ENCODE data around the gene NAPEPLD. TPM values are rescaled to one million over a fixed set of nuclear protein-coding genes. Genes with fewer than 3 reads are reported as not detected.
"Not testable (repeated sequence)": the region's sequence is repeated elsewhere in the genome, so short reads cannot be mapped to it uniquely, and the experiment has no call there.

The NAPEPLD gene
- total RNA-seq, 2 experiments from 2014 or later = 6.0 to 6.8 TPM

DNA sequence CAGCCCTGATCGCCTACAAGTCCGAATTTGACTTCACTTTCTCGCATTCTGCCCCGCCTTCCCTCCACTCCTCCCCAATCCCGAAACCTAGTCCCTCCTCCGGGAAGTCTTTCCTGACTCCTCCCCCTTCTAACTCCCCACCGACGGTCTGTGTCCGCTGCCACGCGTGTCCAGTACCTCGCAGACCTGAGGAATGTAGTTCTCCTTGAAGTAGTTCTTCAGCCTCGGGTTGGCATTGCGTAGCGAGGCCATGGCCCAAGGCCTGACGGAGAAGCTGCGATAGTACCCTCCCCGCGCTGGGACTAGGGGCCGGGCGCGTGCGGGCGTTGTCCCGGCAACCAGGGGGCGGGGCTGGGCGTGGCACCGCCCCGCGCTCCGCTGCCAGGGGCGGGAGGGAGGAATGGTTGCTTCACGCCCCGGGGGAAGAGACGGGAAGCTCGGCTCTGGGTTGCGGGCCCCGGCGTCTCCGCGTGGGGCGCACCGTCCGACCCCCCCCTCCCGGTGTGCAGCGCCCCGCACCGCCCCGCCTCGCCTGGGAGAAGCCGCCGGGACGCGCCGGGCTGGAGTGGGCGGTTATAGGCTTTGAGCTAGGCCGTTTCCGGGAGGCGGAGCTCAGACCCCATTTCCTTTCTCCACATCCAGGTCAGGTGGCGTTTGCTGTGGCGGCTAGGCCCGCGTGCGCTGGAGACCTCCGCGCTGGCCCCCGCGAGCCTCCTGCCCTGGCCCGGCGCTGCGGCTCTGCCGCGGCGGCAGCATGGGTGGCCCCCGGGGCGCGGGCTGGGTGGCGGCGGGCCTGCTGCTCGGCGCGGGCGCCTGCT, 74.2 kb downstream of the NAPEPLD start, which contains the start of the genes ARMC10 and FBXL13:
TSS of gene ARMC10 (plus strand) at position 622 of the 818 bp plus-strand sequence. CDS start at position 755, 133 bp downstream.
TSS of gene FBXL13 (minus strand) at position 278 of the 818 bp plus-strand sequence.
- no peaks in the 10 kb centered on the region for H3K27me3 Mint-ChIP-seq (ENCODE audit: low read depth)
- H3K9me3 Mint-ChIP-seq (ENCODE audit: insufficient read depth) = no peaks in the 10 kb centered on the region
- peak; percentile 90 for ATAC-seq

GRCh38 chr7:103073989-103074518, 74.8 kb downstream of the NAPEPLD start:
- ATAC-seq (no peak), DNase-seq (no peak)
- ChIA-PET CTCF (interaction anchor here (2.0 to 3.5 kb wide), 3 partner anchors 10 to 223 kb away, joined by 5 to 26 read pairs (median 13); partner anchors contain the start of gene PMPCB), POLR2A (interaction anchor here (1.7 kb wide), 1 partner anchor 31 kb away, joined by 3 read pairs; no protein-coding TSS in a partner anchor)
- Mint-ChIP-seq H3K27ac (peak overlapping the region; percentile 82), H3K9me3 (ENCODE audit: insufficient read depth) (no peaks in the 10 kb centered on the region), H3K36me3 (ENCODE audit: low read depth) (peaks cover 13% of the 10 kb centered on the region), H3K27me3 (ENCODE audit: low read depth) (no peaks in the 10 kb centered on the region), H3K4me1 (ENCODE audit: low read depth) (peaks cover 35% of the 10 kb centered on the region), H3K4me3 (peak overlapping the region; percentile 85)

More for the DNA sequence above, 74.2 kb downstream of the NAPEPLD start, which contains the start of the genes ARMC10 and FBXL13:
- peaks cover 13% of the 10 kb centered on the region for H3K36me3 Mint-ChIP-seq (ENCODE audit: low read depth)
- peak; percentile 90 for DNase-seq
- ChIA-PET POLR2A (interaction anchor here (0.6 to 2.4 kb wide), 11 partner anchors 8 to 326 kb away, joined by 3 to 18 read pairs (median 3); partner anchors contain the start of genes FAM185A, NAPEPLD and PSMC2), CTCF (interaction anchor here (0.7 to 3.5 kb wide), 10 partner anchors 9 to 326 kb away, joined by 3 to 26 read pairs (median 4); partner anchors contain the start of genes FAM185A, NAPEPLD and PMPCB)
- peaks cover 35% of the 10 kb centered on the region for H3K4me1 Mint-ChIP-seq (ENCODE audit: low read depth)
- peak within 1 kb of the TSS; percentile 97 for H3K4me3 Mint-ChIP-seq
- H3K27ac Mint-ChIP-seq = peak within 1 kb of the TSS; percentile 93

DNA sequence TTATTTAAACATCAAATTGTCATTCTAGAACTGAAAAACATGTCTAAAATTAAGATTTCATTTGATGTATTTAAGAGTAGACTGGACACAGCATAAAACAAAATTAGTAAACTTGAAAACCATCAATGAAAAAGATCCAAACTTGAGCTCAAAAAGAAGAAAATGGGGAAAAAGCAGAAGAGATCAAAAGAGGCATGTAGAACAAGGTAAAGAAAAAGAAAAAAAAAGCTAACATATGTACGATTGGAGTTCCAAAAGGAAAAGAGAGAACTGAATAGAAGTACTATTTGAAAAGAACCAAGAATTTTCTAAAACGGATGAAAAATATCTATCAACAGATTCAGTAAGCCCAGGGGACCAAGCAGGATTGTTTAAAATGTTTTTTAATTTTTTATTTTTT, 77.9 kb downstream of the NAPEPLD start:
- H3K36me3 Mint-ChIP-seq (ENCODE audit: low read depth) = no peaks in the 10 kb centered on the region
- H3K27ac Mint-ChIP-seq = no peak overlapping the region
- ATAC-seq (no peak), DNase-seq (no peak)
- H3K9me3 Mint-ChIP-seq (ENCODE audit: insufficient read depth) = no peaks in the 10 kb centered on the region
- CTCF ChIA-PET = interaction anchor here (1.2 kb wide), 1 partner anchor 9 kb away, joined by 3 read pairs; no protein-coding TSS in a partner anchor
- H3K4me1 Mint-ChIP-seq (ENCODE audit: low read depth) = peaks cover 15% of the 10 kb centered on the region
- peaks cover 2% of the 10 kb centered on the region for H3K27me3 Mint-ChIP-seq (ENCODE audit: low read depth)
- POLR2A ChIA-PET = interaction anchor here (0.6 kb wide), 1 partner anchor 499 kb away, joined by 3 read pairs; no protein-coding TSS in a partner anchor
- no peak overlapping the region for H3K4me3 Mint-ChIP-seq

DNA sequence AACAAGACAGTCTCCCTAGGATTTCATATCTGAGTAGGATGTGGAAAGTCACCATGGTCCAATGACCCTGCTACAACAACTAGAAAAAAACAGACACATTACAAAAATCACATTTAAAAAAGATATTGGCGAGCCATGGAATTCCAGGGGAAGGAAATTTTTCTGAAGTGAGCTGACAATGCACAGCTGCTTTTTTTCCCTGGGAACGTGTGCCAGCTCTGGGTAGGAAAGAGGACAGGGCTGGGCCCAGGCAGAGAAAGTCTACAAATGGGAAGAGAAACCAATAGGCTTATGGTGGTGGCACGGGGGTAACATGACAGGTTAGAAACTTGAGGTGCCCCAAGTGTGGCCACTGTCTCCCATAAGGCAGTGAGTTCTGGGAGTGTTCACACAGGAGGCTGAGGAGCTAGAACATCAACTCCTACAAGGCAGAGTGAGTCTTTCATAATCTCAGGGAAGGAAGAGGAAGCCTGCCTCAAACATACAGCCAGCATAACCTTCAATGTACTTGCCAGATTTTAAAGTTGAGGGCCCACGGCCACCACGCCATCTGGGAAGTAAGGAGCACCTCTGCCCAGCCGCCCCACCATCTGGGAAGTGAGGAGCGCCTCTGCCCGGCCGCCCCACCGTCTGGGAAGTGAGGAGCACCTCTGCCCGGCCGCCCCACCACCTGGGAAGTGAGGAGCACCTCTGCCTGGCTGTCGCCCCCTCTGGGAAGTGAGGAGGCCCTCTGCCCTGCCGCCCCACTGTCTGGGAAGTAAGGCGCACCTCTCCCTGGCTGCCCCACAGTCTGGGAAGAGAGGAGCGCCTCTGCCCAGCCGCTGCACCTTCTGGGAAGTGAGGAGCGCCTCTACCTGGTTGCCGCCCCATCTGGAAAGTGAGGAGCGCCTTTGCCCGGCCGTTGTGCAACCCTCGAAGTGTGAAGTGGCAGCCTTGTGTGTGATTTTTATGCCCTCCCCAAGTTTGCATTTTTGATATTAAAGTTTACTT, 80.2 kb downstream of the NAPEPLD start:
- DNase-seq (no peak), ATAC-seq (no peak)
- no peaks in the 10 kb centered on the region for H3K36me3 Mint-ChIP-seq (ENCODE audit: low read depth)
- no peak overlapping the region for H3K4me3 Mint-ChIP-seq
- no peaks in the 10 kb centered on the region for H3K4me1 Mint-ChIP-seq (ENCODE audit: low read depth)
- peaks cover 5% of the 10 kb centered on the region for H3K27me3 Mint-ChIP-seq (ENCODE audit: low read depth)
- POLR2A ChIA-PET = no interaction called here
- CTCF ChIA-PET = no interaction called here
- no peaks in the 10 kb centered on the region for H3K9me3 Mint-ChIP-seq (ENCODE audit: insufficient read depth)
- H3K27ac Mint-ChIP-seq = no peak overlapping the region

GRCh38 chr7:103065667-103066066, 83.2 kb downstream of the NAPEPLD start:
- ChIA-PET CTCF (interaction anchor here (0.8 to 1.7 kb wide), 7 partner anchors 9 to 317 kb away, joined by 3 to 9 read pairs (median 5); partner anchors contain the start of genes ARMC10, FAM185A and FBXL13), POLR2A (no interaction called here)
- Mint-ChIP-seq H3K36me3 (ENCODE audit: low read depth) (no peaks in the 10 kb centered on the region), H3K4me1 (ENCODE audit: low read depth) (no peaks in the 10 kb centered on the region), H3K27ac (no peak overlapping the region), H3K9me3 (ENCODE audit: insufficient read depth) (no peaks in the 10 kb centered on the region), H3K4me3 (no peak overlapping the region), H3K27me3 (ENCODE audit: low read depth) (peaks cover 5% of the 10 kb centered on the region)
- peak; percentile 60 for DNase-seq
- ATAC-seq = peak; percentile 77

- Mint-ChIP-seq H3K27me3 (ENCODE audit: low read depth) (peaks cover 5% of the 10 kb centered on the region), H3K4me1 (ENCODE audit: low read depth) (no peaks in the 10 kb centered on the region), H3K36me3 (ENCODE audit: low read depth) (no peaks in the 10 kb centered on the region), H3K9me3 (ENCODE audit: insufficient read depth) (no peaks in the 10 kb centered on the region), H3K27ac (no peak overlapping the region), H3K4me3 (no peak overlapping the region)
- ChIA-PET CTCF (no interaction called here), POLR2A (no interaction called here)
- ATAC-seq (no peak), DNase-seq (no peak)
These were observed 85.0 kb downstream of the NAPEPLD start for GRCh38 chr7:103063895-103064294.

GRCh38 chr7:103059471-103059870, 89.4 kb downstream of the NAPEPLD start:
- Mint-ChIP-seq H3K27me3 (ENCODE audit: low read depth) (peaks cover 1% of the 10 kb centered on the region), H3K4me3 (no peak overlapping the region), H3K36me3 (ENCODE audit: low read depth) (no peaks in the 10 kb centered on the region), H3K27ac (no peak overlapping the region), H3K4me1 (ENCODE audit: low read depth) (no peaks in the 10 kb centered on the region), H3K9me3 (ENCODE audit: insufficient read depth) (no peaks in the 10 kb centered on the region)
- ATAC-seq = no peak
- ChIA-PET POLR2A (no interaction called here), CTCF (interaction anchor here (1.0 kb wide), 1 partner anchor 301 kb away, joined by 3 read pairs; no protein-coding TSS in a partner anchor)
- DNase-seq = no peak

GRCh38 chr7:103058122-103058521, 90.8 kb downstream of the NAPEPLD start:
- Mint-ChIP-seq H3K27ac (no peak overlapping the region), H3K9me3 (ENCODE audit: insufficient read depth) (no peaks in the 10 kb centered on the region), H3K4me3 (no peak overlapping the region), H3K4me1 (ENCODE audit: low read depth) (no peaks in the 10 kb centered on the region), H3K36me3 (ENCODE audit: low read depth) (no peaks in the 10 kb centered on the region), H3K27me3 (ENCODE audit: low read depth) (no peaks in the 10 kb centered on the region)
- DNase-seq (no peak), ATAC-seq (no peak)
- ChIA-PET POLR2A (no interaction called here), CTCF (no interaction called here)

- H3K36me3 Mint-ChIP-seq (ENCODE audit: low read depth); H3K4me3 Mint-ChIP-seq; H3K4me1 Mint-ChIP-seq (ENCODE audit: low read depth); H3K9me3 Mint-ChIP-seq (ENCODE audit: insufficient read depth); DNase-seq; H3K27ac Mint-ChIP-seq; ATAC-seq; H3K27me3 Mint-ChIP-seq (ENCODE audit: low read depth); POLR2A ChIA-PET; CTCF ChIA-PET: not testable (repeated sequence)
These were observed 92.9 kb downstream of the NAPEPLD start for GRCh38 chr7:103056006-103056405.

DNA sequence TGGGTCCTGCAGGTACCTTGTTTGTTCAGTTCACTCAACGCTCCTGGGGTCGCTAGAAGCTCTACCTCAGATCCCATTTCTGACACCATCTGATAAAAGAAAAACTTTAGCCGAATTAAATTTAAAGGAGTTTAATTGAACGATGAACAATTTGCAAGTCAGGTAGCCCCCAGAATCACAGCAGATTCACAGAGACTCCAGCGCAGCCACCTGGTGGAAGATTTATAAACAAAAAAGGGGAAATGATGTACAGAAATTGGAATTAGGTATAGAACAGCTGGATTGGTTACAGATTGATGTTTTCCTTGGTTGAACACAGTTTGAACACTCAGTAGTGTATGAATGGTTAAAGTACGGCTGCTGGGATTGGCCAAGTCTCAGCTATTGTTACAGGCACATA, 97.4 kb downstream of the NAPEPLD start:
- Mint-ChIP-seq H3K4me1 (ENCODE audit: low read depth) (no peaks in the 10 kb centered on the region), H3K36me3 (ENCODE audit: low read depth) (peaks cover 4% of the 10 kb centered on the region), H3K9me3 (ENCODE audit: insufficient read depth) (peaks cover 10% of the 10 kb centered on the region), H3K4me3 (no peak overlapping the region), H3K27me3 (ENCODE audit: low read depth) (no peaks in the 10 kb centered on the region), H3K27ac (no peak overlapping the region)
- CTCF ChIA-PET = no interaction called here
- POLR2A ChIA-PET = no interaction called here
- DNase-seq (no peak), ATAC-seq (no peak)

Data from activated CD8-positive, alpha-beta T cell treated with anti-CD3 and anti-CD28 coated beads, Interleukin-2, amount 10 ng/mL, durations not matched to agents 7 days and 5 days (primary cell).